ENCODE measurements around the gene STAG2. TPM values are rescaled to one million over a fixed set of nuclear protein-coding genes. Genes with fewer than 3 reads are reported as not detected.
"Not testable (repeated sequence)": the region's sequence is repeated elsewhere in the genome, so short reads cannot be mapped to it uniquely, and the experiment has no call there.

Gene STAG2
- 68.4 TPM for total RNA-seq

GRCh38 chrX:123961268-123962005 is at the start of gene STAG2:
Gene STAG2 (plus strand): TSS chrX:123961706. CDS start chrX:124022628, 60,922 bp downstream.
- peak; percentile 82 for DNase-seq (ENCODE audit: low spot score)

DNA sequence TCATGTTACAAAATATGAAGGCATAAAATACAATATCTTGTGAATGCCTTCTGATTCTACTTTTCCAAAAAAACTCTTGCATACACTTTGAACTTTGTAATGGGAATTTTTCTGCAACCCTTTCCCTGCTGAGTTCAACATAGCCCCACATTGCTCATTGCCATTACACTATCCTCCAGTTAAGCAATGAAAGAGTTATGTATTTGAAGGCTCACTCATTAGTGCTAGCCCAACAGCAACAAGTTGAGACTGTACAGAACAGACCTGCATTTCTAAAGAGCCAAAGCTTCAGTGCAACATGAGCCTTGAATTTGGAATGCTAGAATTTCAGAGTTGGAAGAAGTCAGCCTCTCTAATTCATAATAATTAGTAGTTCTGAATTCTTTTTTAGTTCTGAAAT is 44.4 kb upstream of the STAG2 start:
- no peak for DNase-seq (ENCODE audit: low spot score)

GRCh38 chrX:123918106-123918721 is 43.3 kb upstream of the STAG2 start:
- DNase-seq (ENCODE audit: low spot score): no peak

GRCh38 chrX:123920105-123920785 is 41.3 kb upstream of the STAG2 start:
- DNase-seq (ENCODE audit: low spot score): no peak

GRCh38 chrX:123923211-123923610 is 38.3 kb upstream of the STAG2 start:
- no peak for DNase-seq (ENCODE audit: low spot score)

GRCh38 chrX:123924186-123924585 is 37.3 kb upstream of the STAG2 start:
- DNase-seq (ENCODE audit: low spot score): no peak

GRCh38 chrX:123927845-123928244 is 33.7 kb upstream of the STAG2 start:
- no peak for DNase-seq (ENCODE audit: low spot score)

DNA sequence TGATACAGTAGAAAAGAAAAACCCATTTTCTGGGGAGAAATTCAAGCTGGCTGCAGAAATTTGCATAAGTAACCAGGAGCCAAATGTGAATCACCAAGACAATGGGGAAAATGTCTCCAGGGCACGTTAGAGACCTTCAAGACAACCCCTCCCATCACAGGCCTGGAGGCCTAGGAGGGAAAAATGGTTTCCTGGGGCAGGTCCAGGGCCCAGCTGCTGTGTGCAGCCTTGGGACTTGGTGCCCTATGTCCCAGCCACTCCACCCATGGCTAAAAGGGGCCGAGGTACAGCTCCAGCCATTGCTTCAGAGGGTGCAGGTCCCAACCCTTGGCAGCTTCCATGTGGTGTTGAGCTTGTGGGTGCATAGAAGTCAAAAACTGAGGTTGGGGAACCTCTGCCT is 29.5 kb upstream of the STAG2 start:
- not testable (repeated sequence) for DNase-seq (ENCODE audit: low spot score)

GRCh38 chrX:123943074-123943473 is 18.4 kb upstream of the STAG2 start:
- no peak for DNase-seq (ENCODE audit: low spot score)

GRCh38 chrX:123943488-123943887 is 18.0 kb upstream of the STAG2 start:
- DNase-seq (ENCODE audit: low spot score): no peak

DNA sequence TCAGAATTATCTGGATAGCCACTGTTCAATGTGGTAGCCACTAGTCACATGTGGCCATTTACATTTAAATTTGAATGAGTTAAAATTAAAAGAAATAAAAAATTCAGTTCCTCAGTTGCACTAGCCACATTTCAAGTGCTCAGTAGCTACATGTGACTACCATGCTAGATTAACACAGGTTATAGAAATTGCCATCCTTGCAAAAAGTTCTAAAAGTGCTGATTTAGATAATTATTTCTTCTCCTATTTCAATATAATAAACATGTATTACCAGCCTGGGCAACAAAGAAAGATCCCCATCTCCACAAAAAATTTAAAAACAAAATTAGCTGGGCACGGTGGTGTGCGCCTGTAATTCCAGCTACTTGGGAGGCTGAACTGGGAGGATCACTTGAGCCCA is 11.7 kb upstream of the STAG2 start:
- no peak for DNase-seq (ENCODE audit: low spot score)

DNA sequence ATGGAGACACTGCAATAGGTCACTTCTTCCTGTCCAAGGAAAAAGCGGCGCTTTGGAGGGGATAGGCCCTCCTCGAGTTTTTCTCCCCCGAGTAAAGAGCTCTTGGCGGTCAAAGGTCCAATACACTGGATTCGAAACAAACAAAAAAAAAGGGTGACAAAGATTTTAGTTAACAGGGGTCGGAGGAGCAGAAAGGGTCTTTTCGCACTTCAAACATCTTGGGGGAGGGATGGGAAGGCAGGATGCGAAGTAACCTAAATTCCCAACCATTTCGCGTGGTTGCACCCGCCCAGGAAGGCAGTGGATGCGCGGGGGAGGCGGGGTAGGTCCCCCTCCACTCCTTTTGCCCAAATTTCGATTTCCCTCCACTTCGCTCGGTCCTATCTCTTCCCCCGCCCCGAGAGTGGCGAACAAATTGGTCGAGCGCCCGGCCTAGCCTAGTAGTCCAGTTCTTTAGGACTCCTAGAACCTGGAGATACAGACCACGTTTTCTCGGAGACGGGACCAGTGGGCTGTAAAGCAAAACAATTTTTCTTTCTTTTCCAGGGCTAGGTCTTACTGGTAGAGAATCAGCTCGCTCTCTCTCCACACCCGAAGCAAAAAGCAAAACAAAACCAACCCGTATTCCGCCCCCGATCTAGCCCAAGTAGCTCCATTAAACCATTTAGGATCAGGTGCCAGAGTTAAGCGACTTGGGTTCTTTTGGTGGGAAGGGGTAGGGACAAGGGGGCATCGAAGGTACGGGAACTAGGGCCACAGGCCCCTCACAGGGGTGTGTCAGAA is 2.0 kb upstream of the STAG2 start:
- DNase-seq (ENCODE audit: low spot score): peak; percentile 45

DNA sequence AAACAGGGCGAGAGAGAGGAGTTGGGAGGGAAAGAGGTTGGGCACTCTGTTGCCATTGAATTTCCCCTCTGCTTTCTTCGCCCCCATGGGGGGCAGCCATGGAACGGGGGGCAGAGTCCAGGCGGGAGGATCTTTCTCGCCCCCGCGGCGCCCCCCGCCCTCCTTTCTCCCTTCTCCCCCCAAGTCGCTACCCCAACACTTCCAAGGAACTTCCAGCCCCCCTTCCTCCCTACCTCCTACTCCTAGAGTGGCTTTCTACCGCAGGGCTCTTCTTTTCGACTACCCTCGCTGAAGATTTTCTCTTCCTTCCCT is 594 bp upstream of the STAG2 start:
- DNase-seq (ENCODE audit: low spot score): no peak

DNA sequence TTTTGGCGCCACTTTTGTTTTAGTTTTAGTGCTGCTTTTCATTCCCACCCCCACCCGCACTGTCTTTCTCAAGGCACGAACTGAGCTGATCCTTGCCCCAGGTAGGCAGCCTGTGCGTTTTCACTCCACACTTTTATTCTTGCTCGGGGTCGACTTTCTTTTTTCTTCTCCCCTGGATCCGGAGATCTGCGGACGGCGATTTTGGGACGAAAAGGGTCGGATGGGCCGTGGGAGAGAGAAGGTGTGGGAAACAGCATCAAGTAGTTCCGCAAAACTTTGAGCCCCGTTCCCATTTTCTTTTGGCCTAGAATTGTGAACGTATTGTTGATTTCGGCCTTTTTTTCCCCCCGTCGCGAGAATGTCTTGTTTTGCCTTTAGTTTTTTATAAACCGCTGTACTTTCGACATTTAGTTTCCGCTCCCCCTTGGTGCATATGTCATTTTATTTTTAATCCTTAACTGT is 531 bp downstream of the STAG2 start:
- no peak for DNase-seq (ENCODE audit: low spot score)

GRCh38 chrX:123962794-123963373 is 1.4 kb downstream of the STAG2 start:
- DNase-seq (ENCODE audit: low spot score): peak; percentile 90

DNA sequence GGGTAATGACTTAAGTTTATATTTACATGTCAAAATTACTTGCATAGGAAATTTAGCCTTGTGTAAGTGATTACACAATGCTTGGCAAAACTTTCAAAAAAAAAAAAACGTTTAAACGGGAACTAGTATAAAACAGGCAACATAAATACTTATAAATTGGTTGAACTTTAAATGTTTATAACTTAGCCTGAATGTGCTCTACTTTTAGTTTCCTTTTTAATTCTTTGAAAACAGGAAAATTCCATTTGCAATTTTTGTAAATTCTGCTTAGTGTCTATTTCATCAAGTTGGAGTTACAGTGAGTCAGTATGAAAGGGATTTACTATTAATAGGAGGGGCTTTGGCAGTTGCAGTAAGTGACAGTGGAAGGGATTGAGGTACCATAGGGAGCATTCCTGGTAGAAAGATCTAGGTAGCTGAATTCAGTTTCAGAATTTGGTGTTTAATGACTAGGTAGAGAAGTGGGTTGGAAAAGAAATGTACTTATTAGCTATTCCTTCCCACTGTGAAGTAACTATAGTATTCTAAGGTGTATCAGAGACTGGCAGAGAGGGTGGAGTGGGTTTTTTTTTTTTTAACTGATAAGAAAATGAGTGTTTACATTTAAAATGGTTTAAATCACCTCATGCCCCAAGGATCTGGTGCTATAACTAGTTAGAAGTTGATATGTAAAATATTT is 2.8 kb downstream of the STAG2 start:
- DNase-seq (ENCODE audit: low spot score): no peak

GRCh38 chrX:123965712-123966111 is 4.2 kb downstream of the STAG2 start:
- DNase-seq (ENCODE audit: low spot score): no peak

DNA sequence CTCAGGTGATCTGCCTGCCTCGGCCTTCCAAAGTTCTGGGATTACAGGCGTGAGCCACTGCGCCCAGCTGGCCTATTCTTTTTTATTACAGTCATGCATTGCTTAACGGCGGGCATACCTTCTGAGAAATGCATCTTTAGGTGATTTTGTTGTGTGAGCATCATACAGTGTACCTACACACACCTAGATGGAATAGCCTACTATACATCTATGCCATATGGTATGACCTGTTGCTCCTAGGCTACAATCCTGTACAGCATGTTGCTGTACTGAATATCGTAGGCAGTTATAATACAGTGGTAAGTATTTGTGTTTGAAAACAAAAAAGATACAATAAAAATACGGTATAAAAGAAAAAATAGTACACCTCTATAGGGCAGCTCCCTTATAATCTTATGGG is 6.0 kb downstream of the STAG2 start:
- no peak for DNase-seq (ENCODE audit: low spot score)

DNA sequence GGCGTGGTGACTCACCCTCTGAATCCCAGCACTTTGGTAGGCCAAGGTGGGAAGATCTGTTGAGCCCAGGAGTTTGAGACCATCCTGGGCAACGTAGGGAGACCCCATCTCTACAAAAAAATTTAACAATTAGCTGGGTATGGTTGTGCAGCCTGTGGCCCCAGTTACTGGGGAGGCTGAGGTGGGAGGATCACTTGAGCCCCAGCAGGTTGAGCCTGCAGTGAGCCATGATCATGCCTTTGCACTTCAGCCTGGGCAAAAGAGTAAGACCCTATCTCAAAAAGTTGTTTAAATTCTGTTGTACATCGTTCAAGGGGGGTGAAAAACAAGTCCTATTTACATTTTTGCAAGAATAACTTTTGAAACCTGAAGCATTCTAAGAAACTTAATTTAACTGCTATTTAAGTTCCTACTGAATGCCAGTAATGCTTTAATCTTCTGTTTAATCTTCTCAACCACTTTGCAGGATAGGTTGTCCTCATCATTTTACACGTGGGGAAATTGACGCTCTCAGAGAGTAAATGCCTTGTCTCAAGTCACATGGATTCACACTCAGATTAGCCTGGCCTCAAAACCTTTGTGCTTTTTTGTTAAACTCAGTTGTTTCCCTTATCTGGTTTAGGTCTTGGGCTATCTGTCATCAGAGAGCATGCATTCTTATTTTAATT is 7.0 kb downstream of the STAG2 start:
- DNase-seq (ENCODE audit: low spot score): no peak

DNA sequence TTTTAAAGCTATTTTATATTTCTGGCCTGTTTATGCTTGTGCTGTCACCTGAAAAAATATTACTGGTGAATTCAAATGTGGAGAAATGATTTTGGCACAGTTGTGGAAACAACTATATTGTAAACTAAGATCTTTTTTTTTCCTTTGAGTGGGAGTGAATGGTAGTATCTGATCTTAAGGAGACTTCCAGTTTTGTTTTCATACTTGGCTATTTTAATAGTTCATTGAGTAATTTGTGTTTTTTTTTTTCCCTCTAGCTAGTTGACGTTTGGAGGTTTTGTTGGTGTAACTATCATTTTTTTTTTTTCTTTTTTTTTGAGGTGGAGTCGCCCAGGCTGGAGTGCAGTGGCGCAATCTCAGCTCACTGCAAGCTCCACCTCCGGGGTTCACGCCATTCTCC is 10.5 kb downstream of the STAG2 start:
- no peak for DNase-seq (ENCODE audit: low spot score)

- no peak for DNase-seq (ENCODE audit: low spot score)
These were observed 12.4 kb downstream of the STAG2 start for GRCh38 chrX:123973921-123974320.

Measured in ureter (tissue), 1 donor.